Lung (tissue), 12 donors: ENCODE results near the gene WDR93. TPM values are rescaled to one million over a fixed set of nuclear protein-coding genes. Genes with fewer than 3 reads are reported as not detected.
"Not testable (repeated sequence)": the region's sequence is repeated elsewhere in the genome, so short reads cannot be mapped to it uniquely, and the experiment has no call there.

ENCODE experiments used
- ATAC-seq: fragments of 200-7000 bp; cut with Tn5 transposase; one replicate; pipeline ENCODE4 v1.9.1; 2020; ENCODE audit warnings: moderate number of reproducible peaks; ENCODE audit not compliant: insufficient read depth, low FRiP score
- DNase-seq, 3 donors: peaks; one replicate each; pipeline ENCODE4 v3.0.0-alpha.2; 2013 to 2017
- H3K27ac ChIP-seq, 2 donors: one replicate each; pipeline ENCODE4 v1.5.1; 2013; ENCODE audit warnings: mild to moderate bottlenecking in 2 of 2, moderate library complexity in 2 of 2, control low read depth in 1 of 2, inconsistent platforms in 1 of 2, low read depth in 1 of 2, low read length in 1 of 2
- H3K27me3 ChIP-seq, 3 donors: one replicate each; pipeline ENCODE4 v1.5.1; 2013; ENCODE audit warnings: low read length in 2 of 3; ENCODE audit not compliant: control insufficient read depth in 3 of 3, insufficient read depth in 3 of 3
- H3K36me3 ChIP-seq, 4 donors: one replicate each; pipeline ENCODE4 v1.5.1; 2013; ENCODE audit warnings: low read length in 4 of 4, mild to moderate bottlenecking in 1 of 4, moderate library complexity in 1 of 4; ENCODE audit not compliant: control insufficient read depth in 4 of 4, insufficient read depth in 4 of 4
- H3K4me1 ChIP-seq, 5 donors: one replicate each; pipeline ENCODE4 v1.5.1; 2013; ENCODE audit warnings: low read length in 5 of 5, mild to moderate bottlenecking in 2 of 5, moderate library complexity in 1 of 5; ENCODE audit not compliant: control insufficient read depth in 5 of 5, insufficient read depth in 5 of 5
- H3K4me3 ChIP-seq: one replicate; pipeline ENCODE4 v1.5.1; 2013; ENCODE audit warnings: mild to moderate bottlenecking, control low read depth, moderate library complexity
- H3K9ac ChIP-seq, 2 donors: one replicate each; pipeline ENCODE4 v1.5.1; 2013; ENCODE audit warnings: low read length in 2 of 2, control low read depth in 1 of 2; ENCODE audit not compliant: insufficient read depth in 1 of 2
- H3K9me3 ChIP-seq, 4 donors: one replicate each; pipeline ENCODE4 v1.5.1; 2013; ENCODE audit warnings: low read length in 3 of 4, mild to moderate bottlenecking in 1 of 4, moderate library complexity in 1 of 4; ENCODE audit not compliant: control insufficient read depth in 4 of 4, insufficient read depth in 3 of 4
- CTCF ChIP-seq: IDR thresholded peaks from 2 replicates; pipeline ENCODE4 v1.5.1; 2012; ENCODE audit warnings: mild to moderate bottlenecking; ENCODE audit errors: control extremely low read depth, extremely low read depth
- WGBS, 2 donors: extraction: QIAGEN DNeasy Blood & Tissue Kit; methylation state at CpG; one replicate each; pipeline ENCODE4 v1.1.7; 2013; 5-methylcytosine and 5-hydroxymethylcytosine counted together
- polyA plus RNA-seq, 2 donors: library from polyadenylated mRNA; stranded (reverse); fragments of 200-250 nt; gene quantifications; one replicate each; pipeline ENCODE4 v1.2.1, GENCODE V29; 2013
- total RNA-seq, 2 donors: library from RNA; depleted of rRNA in 1 of 2; stranded (reverse); fragments of >200 nt in 1 of 2; gene quantifications; one replicate each; pipeline ENCODE4 v1.2.1, GENCODE V29; 2014 to 2021
- donor health status: control.
- donor health status: control.
- donor health status: Bipolar disorder and iron deficiency.
- donor health status: healthy.
- donor health status: DM: yes; HTN: yes; CAD: no.

Gene WDR93
- total and polyA plus RNA-seq, 4 donors: 0.95 to 3.8 (median 2.2) TPM

DNA sequence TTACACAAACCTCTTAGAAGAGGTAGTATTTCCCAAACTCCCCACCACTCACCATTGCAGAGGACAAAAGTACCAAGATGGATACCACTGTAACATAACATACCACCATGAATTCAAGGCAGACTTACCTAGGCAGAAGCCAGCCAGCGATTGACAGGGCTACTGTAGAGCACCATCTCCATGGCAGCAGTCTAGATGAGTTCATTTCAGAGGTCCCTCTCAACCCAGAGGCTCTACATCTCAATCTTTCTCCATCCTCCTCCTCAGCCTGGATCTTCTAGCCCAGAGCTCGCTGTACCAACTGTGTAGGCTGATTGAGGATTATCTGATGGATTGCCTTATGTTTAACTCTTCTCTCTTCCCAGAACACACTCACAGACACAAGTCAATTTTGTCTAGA, 9.5 kb upstream of the WDR93 start:
- Histone ChIP-seq H3K27me3 (no peaks in the 10 kb centered on the region), H3K36me3 (peaks cover 0 to 7% (median 1%) of the 10 kb centered on the region in 4 donors), H3K27ac (peak overlapping the region in 1 of 2 donors; percentile 29), H3K4me3 (no peak overlapping the region), H3K9ac (no peak overlapping the region), H3K9me3 (no peaks in the 10 kb centered on the region), H3K4me1 (peaks cover 0 to 11% (median 9%) of the 10 kb centered on the region in 5 donors)
- WGBS, 2 donors: 94% methylated on average over 2 of the region's 2 CpGs
- ATAC-seq (no peak), DNase-seq (no peak)
- no peak for TF ChIP-seq CTCF

- Histone ChIP-seq H3K9ac (no peak overlapping the region), H3K4me3 (no peak overlapping the region), H3K9me3 (no peaks in the 10 kb centered on the region), H3K27me3 (no peaks in the 10 kb centered on the region), H3K36me3 (peaks cover 0 to 7% (median 1%) of the 10 kb centered on the region in 4 donors), H3K4me1 (peaks cover 0 to 8% (median 3%) of the 10 kb centered on the region in 5 donors), H3K27ac (no peak overlapping the region)
- TF ChIP-seq CTCF: no peak
- WGBS, 2 donors: 85 to 86% methylated on average over 2 of the region's 2 CpGs
- DNase-seq (no peak), ATAC-seq (no peak)
These were observed 4.6 kb upstream of the WDR93 start for GRCh38 chr15:89685995-89686394.

DNA sequence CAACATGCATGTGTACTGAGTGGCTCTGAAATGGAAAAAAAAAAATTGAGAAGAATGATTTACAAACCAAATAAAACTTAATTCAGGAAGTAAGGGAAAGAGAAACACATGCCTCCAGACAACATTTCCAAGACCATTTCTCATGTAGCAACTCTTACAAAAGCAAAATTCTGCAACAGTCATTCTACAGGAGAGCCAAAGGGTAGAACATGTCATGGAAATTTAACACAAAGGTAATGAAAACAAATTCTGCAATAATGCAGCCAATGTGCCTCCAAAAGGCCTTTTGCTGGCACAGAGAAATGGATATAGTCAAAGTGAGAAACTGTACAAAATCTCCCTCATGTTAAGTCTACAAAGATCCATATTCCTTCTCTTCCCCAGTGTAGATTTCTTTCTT, 4.1 kb upstream of the WDR93 start:
- DNase-seq: no peak
- ATAC-seq: no peak
- no peak overlapping the region for H3K4me3 ChIP-seq
- no peak for TF ChIP-seq CTCF
- peaks cover 0 to 8% (median 0%) of the 10 kb centered on the region in 5 donors for H3K4me1 ChIP-seq
- H3K9me3 ChIP-seq: no peaks in the 10 kb centered on the region
- no peak overlapping the region for H3K27ac ChIP-seq
- peaks cover 0 to 7% (median 1%) of the 10 kb centered on the region in 4 donors for H3K36me3 ChIP-seq
- no peak overlapping the region for H3K9ac ChIP-seq
- H3K27me3 ChIP-seq: no peaks in the 10 kb centered on the region

- H3K27ac ChIP-seq: peak overlapping the region; percentile 48 to 64
- not testable (repeated sequence) for DNase-seq, ATAC-seq
These were observed 708 bp upstream of the WDR93 start for GRCh38 chr15:89689930-89690275.

More at GRCh38 chr15:89689930-89690275, 708 bp upstream of the WDR93 start:
- not testable (repeated sequence) for H3K27me3 ChIP-seq, H3K9me3 ChIP-seq, H3K4me1 ChIP-seq, H3K36me3 ChIP-seq
- WGBS, 2 donors: 49 to 62% methylated on average over 15 of the region's 15 CpGs
- peak overlapping the region; percentile 67 for H3K4me3 ChIP-seq
- peak overlapping the region; percentile 31 to 76 for H3K9ac ChIP-seq
